Endodermal cell (in vitro differentiated cells): ENCODE data around the gene SYNPO2. TPM values are rescaled to one million over a fixed set of nuclear protein-coding genes. Genes with fewer than 3 reads are reported as not detected.

Experiments used
- DNase-seq: peaks from one replicate; pipeline ENCODE4 v3.0.0-alpha.2; 2017
- H3K27ac ChIP-seq: 2 replicates; pipeline ENCODE4 v1.5.1; 2013; ENCODE audit warnings: mild to moderate bottlenecking, low read depth, low read length, moderate library complexity
- H3K27me3 ChIP-seq: 2 replicates; pipeline ENCODE4 v1.6.1; 2013; ENCODE audit warnings: mild to moderate bottlenecking, low read length, moderate library complexity; ENCODE audit not compliant: insufficient read depth, control insufficient read depth, poor library complexity, severe bottlenecking
- H3K36me3 ChIP-seq: 2 replicates; pipeline ENCODE4 v1.7.0; 2013; ENCODE audit warnings: mild to moderate bottlenecking, low read length, moderate library complexity; ENCODE audit not compliant: control insufficient read depth, insufficient read depth
- H3K4me1 ChIP-seq: one replicate; pipeline ENCODE4 v1.7.0; 2013; ENCODE audit warnings: low read length; ENCODE audit not compliant: control insufficient read depth, insufficient read depth
- H3K4me3 ChIP-seq: 2 replicates; pipeline ENCODE4 v1.5.1; 2013; ENCODE audit warnings: mild to moderate bottlenecking, low read length, moderate library complexity
- H3K9ac ChIP-seq: 2 replicates; pipeline ENCODE4 v1.6.1; 2013; ENCODE audit warnings: mild to moderate bottlenecking, low read length, moderate library complexity; ENCODE audit not compliant: poor library complexity, severe bottlenecking; ENCODE audit errors: extremely low read depth
- H3K9me3 ChIP-seq: 2 replicates; pipeline ENCODE4 v1.6.1; 2013; ENCODE audit warnings: mild to moderate bottlenecking, low read length, moderate library complexity; ENCODE audit not compliant: control insufficient read depth
- H3K27ac Mint-ChIP-seq: 2 replicates; pipeline ENCODE4 v1.8.0; 2020; ENCODE audit warnings: mixed read lengths
- H3K27me3 Mint-ChIP-seq: 2 replicates; pipeline ENCODE4 v1.8.0; 2021; ENCODE audit warnings: mild to moderate bottlenecking, mixed read lengths; ENCODE audit not compliant: insufficient read depth
- H3K36me3 Mint-ChIP-seq: 2 replicates; pipeline ENCODE4 v1.8.0; 2020; ENCODE audit warnings: low read depth, mixed read lengths
- H3K4me1 Mint-ChIP-seq: 2 replicates; pipeline ENCODE4 v1.8.0; 2020; ENCODE audit warnings: mixed read lengths
- H3K4me3 Mint-ChIP-seq: 2 replicates; pipeline ENCODE4 v1.8.0; 2020; ENCODE audit warnings: mild to moderate bottlenecking, moderate library complexity, mixed read lengths
- H3K9me3 Mint-ChIP-seq: 2 replicates; pipeline ENCODE4 v1.8.0; 2020; ENCODE audit warnings: mild to moderate bottlenecking, mixed read lengths
- WGBS, 2 experiments: methylation state at CpG; one replicate each; pipeline versions ENCODE4 v1.1.5 to v1.1.7; 2013; ENCODE audit warnings: missing lambda C conversion rate in 2 of 2, mixed read lengths in 1 of 2; ENCODE audit not compliant: insufficient coverage in 1 of 2, insufficient read length in 1 of 2; 5-methylcytosine and 5-hydroxymethylcytosine counted together
- total RNA-seq, 2 donors: library from RNA; stranded (reverse); fragmentation: NEBNext Ultra II Directional in 1 of 2; extraction: Animal tissue kit (Norgen Biotek cat#: 25700) in 1 of 2; gene quantifications; 2 replicates in 1 of 2; 3 replicates in 1 of 2; pipeline ENCODE4 v1.2.1, GENCODE V29; 2021
- TF ChIP-seq, protein P1 (sequence below): fragments of 200-600 bp; sonication (generic); conservative IDR thresholded peaks from 2 replicates; pipeline ENCODE4 v1.5.0; 2021; ENCODE audit warnings: antibody characterized with exemption, mild to moderate bottlenecking

SYNPO2 gene
- total RNA-seq, 2 donors from 2014 or later, result 0.09 to 0.37 TPM

DNA sequence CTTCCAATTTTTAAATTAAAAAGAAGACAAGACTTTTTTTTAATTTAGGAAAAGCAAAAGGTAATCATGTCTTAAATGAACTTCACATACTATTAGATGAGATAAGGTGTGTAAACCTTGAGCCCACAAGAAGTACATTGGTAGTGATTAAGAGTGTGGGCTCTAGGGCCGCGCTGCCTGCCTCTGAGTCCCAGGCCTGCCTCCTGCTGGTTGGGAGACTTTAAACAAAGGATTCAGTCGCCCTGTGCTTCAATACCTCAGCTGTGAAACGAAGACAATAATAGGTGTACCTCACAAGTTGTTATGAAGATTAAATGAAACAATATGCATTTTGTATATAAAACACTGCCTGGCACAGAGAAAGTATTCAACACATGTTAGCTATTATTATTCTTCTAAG, 151.1 kb downstream of the SYNPO2 start:
- H3K9ac ChIP-seq, result no peak overlapping the region
- TF ChIP-seq, protein P1, sequence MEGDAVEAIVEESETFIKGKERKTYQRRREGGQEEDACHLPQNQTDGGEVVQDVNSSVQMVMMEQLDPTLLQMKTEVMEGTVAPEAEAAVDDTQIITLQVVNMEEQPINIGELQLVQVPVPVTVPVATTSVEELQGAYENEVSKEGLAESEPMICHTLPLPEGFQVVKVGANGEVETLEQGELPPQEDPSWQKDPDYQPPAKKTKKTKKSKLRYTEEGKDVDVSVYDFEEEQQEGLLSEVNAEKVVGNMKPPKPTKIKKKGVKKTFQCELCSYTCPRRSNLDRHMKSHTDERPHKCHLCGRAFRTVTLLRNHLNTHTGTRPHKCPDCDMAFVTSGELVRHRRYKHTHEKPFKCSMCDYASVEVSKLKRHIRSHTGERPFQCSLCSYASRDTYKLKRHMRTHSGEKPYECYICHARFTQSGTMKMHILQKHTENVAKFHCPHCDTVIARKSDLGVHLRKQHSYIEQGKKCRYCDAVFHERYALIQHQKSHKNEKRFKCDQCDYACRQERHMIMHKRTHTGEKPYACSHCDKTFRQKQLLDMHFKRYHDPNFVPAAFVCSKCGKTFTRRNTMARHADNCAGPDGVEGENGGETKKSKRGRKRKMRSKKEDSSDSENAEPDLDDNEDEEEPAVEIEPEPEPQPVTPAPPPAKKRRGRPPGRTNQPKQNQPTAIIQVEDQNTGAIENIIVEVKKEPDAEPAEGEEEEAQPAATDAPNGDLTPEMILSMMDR, result peak; percentile 78

DNA sequence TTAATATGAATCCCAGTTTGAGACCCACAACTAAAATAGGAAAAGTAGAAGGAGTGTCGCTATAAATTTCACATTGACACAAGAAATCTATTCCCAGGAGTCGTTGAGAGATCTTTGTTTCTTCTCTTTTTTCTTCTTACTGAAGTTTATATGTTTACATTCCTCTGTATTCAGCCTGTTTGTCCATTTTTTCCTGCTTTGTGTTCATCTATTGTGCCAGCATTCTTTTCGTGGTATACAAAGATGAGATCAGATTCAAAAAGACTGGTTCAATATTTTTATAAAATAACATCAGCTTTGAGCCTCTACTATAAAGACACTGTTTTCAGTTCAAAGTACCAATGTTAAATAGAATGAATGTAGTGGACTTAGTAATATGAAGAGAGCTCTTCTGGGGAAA, 151.6 kb downstream of the SYNPO2 start:
- DNase-seq, result no peak
- no peak overlapping the region for H3K4me3 Mint-ChIP-seq
- H3K36me3 Mint-ChIP-seq, result no peaks in the 10 kb centered on the region
- Histone ChIP-seq H3K27ac (no peak overlapping the region), H3K4me3 (no peak overlapping the region), H3K9ac (no peak overlapping the region), H3K36me3 (no peaks in the 10 kb centered on the region), H3K27me3 (no peaks in the 10 kb centered on the region), H3K9me3 (no peaks in the 10 kb centered on the region), H3K4me1 (peaks cover 10% of the 10 kb centered on the region)
- no peaks in the 10 kb centered on the region for H3K9me3 Mint-ChIP-seq
- no peak overlapping the region for H3K27ac Mint-ChIP-seq
- H3K4me1 Mint-ChIP-seq, result peaks cover 32% of the 10 kb centered on the region
- H3K27me3 Mint-ChIP-seq, result no peaks in the 10 kb centered on the region
- 57 to 60% methylated on average over 1 to 3 of the region's 3 CpGs for WGBS, 2 experiments
- TF ChIP-seq, protein P1, result no peak

More for the DNA sequence above, 151.1 kb downstream of the SYNPO2 start:
- no peak overlapping the region for H3K27ac ChIP-seq
- no peaks in the 10 kb centered on the region for H3K36me3 ChIP-seq
- H3K9me3 ChIP-seq, result no peaks in the 10 kb centered on the region
- no peaks in the 10 kb centered on the region for H3K27me3 ChIP-seq
- no peak overlapping the region for H3K4me3 ChIP-seq
- peaks cover 10% of the 10 kb centered on the region for H3K4me1 ChIP-seq
- H3K27ac Mint-ChIP-seq, result no peak overlapping the region
- 21 to 60% methylated on average over 2 to 4 of the region's 4 CpGs for WGBS, 2 experiments
- no peaks in the 10 kb centered on the region for H3K36me3 Mint-ChIP-seq
- no peak overlapping the region for H3K4me3 Mint-ChIP-seq
- H3K4me1 Mint-ChIP-seq, result peaks cover 32% of the 10 kb centered on the region
- DNase-seq, result peak; percentile 84
- H3K9me3 Mint-ChIP-seq, result no peaks in the 10 kb centered on the region
- no peaks in the 10 kb centered on the region for H3K27me3 Mint-ChIP-seq

DNA sequence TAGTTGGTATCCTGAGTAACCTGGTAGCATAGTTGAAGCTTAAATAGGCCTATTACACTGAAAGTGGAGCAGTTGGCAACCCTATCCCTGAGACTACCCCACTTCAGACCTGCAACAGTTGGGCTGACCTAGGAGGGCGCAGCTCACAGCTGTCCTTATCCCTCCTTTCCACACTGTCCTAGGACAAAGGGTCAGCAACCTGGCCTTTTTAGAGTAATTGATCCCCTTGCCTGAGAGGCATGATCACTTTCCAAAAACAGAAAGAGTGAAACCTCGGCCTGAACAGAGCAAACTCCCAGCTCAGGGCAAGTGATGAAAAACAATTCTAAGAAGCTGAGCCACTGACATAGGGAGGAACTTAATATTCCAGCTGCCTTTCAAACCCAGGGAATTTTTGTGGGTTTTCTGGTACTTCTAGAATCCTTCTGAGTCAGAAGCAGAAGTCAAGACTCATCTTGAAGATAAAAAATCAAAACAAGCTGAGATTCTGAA, 152.1 kb downstream of the SYNPO2 start:
- Mint-ChIP-seq H3K4me3 (no peak overlapping the region), H3K36me3 (no peaks in the 10 kb centered on the region), H3K27me3 (no peaks in the 10 kb centered on the region), H3K9me3 (no peaks in the 10 kb centered on the region), H3K4me1 (peaks cover 32% of the 10 kb centered on the region), H3K27ac (no peak overlapping the region)
- 50 to 67% methylated on average over 1 to 2 of the region's 2 CpGs for WGBS, 2 experiments
- H3K27ac ChIP-seq, result no peak overlapping the region
- no peaks in the 10 kb centered on the region for H3K27me3 ChIP-seq
- peaks cover 10% of the 10 kb centered on the region for H3K4me1 ChIP-seq
- peak; percentile 78 for DNase-seq
- H3K36me3 ChIP-seq, result no peaks in the 10 kb centered on the region
- TF ChIP-seq, protein P1, result no peak
- no peak overlapping the region for H3K9ac ChIP-seq
- no peaks in the 10 kb centered on the region for H3K9me3 ChIP-seq
- H3K4me3 ChIP-seq, result no peak overlapping the region
